ENCODE results near the gene SLBP.

The SLBP gene

GRCh38 chr4:1712216-1713002, at the start of gene SLBP:
TSS of gene SLBP (minus strand) at chr4:1712319. CDS start at chr4:1712188, 131 bp downstream.
- TF ChIP-seq CTCF (IDR thresholded peaks at IDR 0.05; ENCODE audit: borderline replicate concordance, control extremely low read depth, extremely low read depth, insufficient read depth, missing control alignments), result no peak
- peak; percentile 98 for DNase-seq (ENCODE audit: low spot score)
- in situ Hi-C loops (cut with MboI; ENCODE audit: low sequenced_read_pairs, unreplicated experiment), result no loop called here

- no peak for DNase-seq (ENCODE audit: low spot score)
- in situ Hi-C loops (cut with MboI; ENCODE audit: low sequenced_read_pairs, unreplicated experiment), result no loop called here
- TF ChIP-seq CTCF (IDR thresholded peaks at IDR 0.05; ENCODE audit: borderline replicate concordance, control extremely low read depth, extremely low read depth, insufficient read depth, missing control alignments), result no peak
Measured at GRCh38 chr4:1761130-1761689, 49.1 kb upstream of the SLBP start.

- TF ChIP-seq CTCF (IDR thresholded peaks at IDR 0.05; ENCODE audit: borderline replicate concordance, control extremely low read depth, extremely low read depth, insufficient read depth, missing control alignments), result no peak
- DNase-seq (ENCODE audit: low spot score), result no peak
- in situ Hi-C loops (cut with MboI; ENCODE audit: low sequenced_read_pairs, unreplicated experiment), result no loop called here
Measured at GRCh38 chr4:1760521-1761071, 48.5 kb upstream of the SLBP start.

- TF ChIP-seq CTCF (IDR thresholded peaks at IDR 0.05; ENCODE audit: borderline replicate concordance, control extremely low read depth, extremely low read depth, insufficient read depth, missing control alignments), result no peak
- DNase-seq (ENCODE audit: low spot score), result no peak
- in situ Hi-C loops (cut with MboI; ENCODE audit: low sequenced_read_pairs, unreplicated experiment), result no loop called here
Measured at GRCh38 chr4:1759818-1760223, 47.7 kb upstream of the SLBP start.

- in situ Hi-C loops (cut with MboI; ENCODE audit: low sequenced_read_pairs, unreplicated experiment), result no loop called here
- TF ChIP-seq CTCF (IDR thresholded peaks at IDR 0.05; ENCODE audit: borderline replicate concordance, control extremely low read depth, extremely low read depth, insufficient read depth, missing control alignments), result no peak
- DNase-seq (ENCODE audit: low spot score), result no peak
Measured at GRCh38 chr4:1759170-1759817, 47.2 kb upstream of the SLBP start.

- no peak for DNase-seq (ENCODE audit: low spot score)
- in situ Hi-C loops (cut with MboI; ENCODE audit: low sequenced_read_pairs, unreplicated experiment), result no loop called here
Measured at GRCh38 chr4:1758306-1759121, 46.4 kb upstream of the SLBP start.

More at GRCh38 chr4:1758306-1759121, 46.4 kb upstream of the SLBP start:
- no peak for TF ChIP-seq CTCF (IDR thresholded peaks at IDR 0.05; ENCODE audit: borderline replicate concordance, control extremely low read depth, extremely low read depth, insufficient read depth, missing control alignments)

Measured in GM13976 (cell line).